ENCODE measurements around the gene SMIM36.
"Not testable (repeated sequence)": the region's sequence is repeated elsewhere in the genome, so short reads cannot be mapped to it uniquely, and the experiment has no call there.

GRCh38 chr17:55523032-55523431 is 11.8 kb upstream of the SMIM36 start:
- TF ChIP-seq EZH2phosphoT487 (conservative IDR thresholded peaks at IDR 0.05; ENCODE audit: low read length); CTCF (IDR thresholded peaks at IDR 0.05; ENCODE audit: insufficient read depth, low read length, poor library complexity, severe bottlenecking): not testable (repeated sequence)

Measured in SU-DHL-6 (cell line).